COLO829 (cell line): ENCODE results near the gene PTPRN2.
"Not testable (repeated sequence)": the region's sequence is repeated elsewhere in the genome, so short reads cannot be mapped to it uniquely, and the experiment has no call there.

ENCODE experiments used
- DNase-seq: peaks from one replicate; pipeline ENCODE4 v3.0.0; 2012; ENCODE audit warnings: low spot score

PTPRN2 gene

GRCh38 chr7:157992511-157993160 lies 595.0 kb downstream of the PTPRN2 start:
- DNase-seq: no peak

- DNase-seq: no peak
Measured at GRCh38 chr7:157991761-157992160, 595.9 kb downstream of the PTPRN2 start.

- DNase-seq: no peak
Measured at GRCh38 chr7:157991351-157991750, 596.3 kb downstream of the PTPRN2 start.

GRCh38 chr7:157990881-157991250 lies 596.8 kb downstream of the PTPRN2 start:
- no peak for DNase-seq

- DNase-seq: no peak
Measured at GRCh38 chr7:157990226-157990880, 597.3 kb downstream of the PTPRN2 start.

- no peak for DNase-seq
Measured at GRCh38 chr7:157989589-157989988, 598.0 kb downstream of the PTPRN2 start.

- DNase-seq: no peak
Measured at GRCh38 chr7:157987906-157988305, 599.7 kb downstream of the PTPRN2 start.

GRCh38 chr7:157986051-157986450 lies 601.6 kb downstream of the PTPRN2 start:
- no peak for DNase-seq

- DNase-seq: no peak
Measured at GRCh38 chr7:157985636-157986035, 602.0 kb downstream of the PTPRN2 start.

GRCh38 chr7:157984423-157985163 lies 603.0 kb downstream of the PTPRN2 start:
- no peak for DNase-seq

GRCh38 chr7:157983502-157984422 lies 603.9 kb downstream of the PTPRN2 start:
- DNase-seq: no peak

- no peak for DNase-seq
Measured at GRCh38 chr7:157981778-157982177, 605.8 kb downstream of the PTPRN2 start.

- DNase-seq: no peak
Measured at GRCh38 chr7:157980774-157981173, 606.8 kb downstream of the PTPRN2 start.

- not testable (repeated sequence) for DNase-seq
Measured at GRCh38 chr7:157980341-157980731, 607.3 kb downstream of the PTPRN2 start.

- DNase-seq: no peak
Measured at GRCh38 chr7:157979636-157980340, 607.8 kb downstream of the PTPRN2 start.

- DNase-seq: no peak
Measured at GRCh38 chr7:157978766-157979165, 608.9 kb downstream of the PTPRN2 start.

GRCh38 chr7:157977717-157978496 lies 609.7 kb downstream of the PTPRN2 start:
- no peak for DNase-seq

GRCh38 chr7:157977306-157977705 lies 610.3 kb downstream of the PTPRN2 start:
- no peak for DNase-seq

GRCh38 chr7:157976406-157976805 lies 611.2 kb downstream of the PTPRN2 start:
- no peak for DNase-seq
